Measurements from ENCODE around the gene IL18RAP. TPM values are rescaled to one million over a fixed set of nuclear protein-coding genes. Genes with fewer than 3 reads are reported as not detected.

The IL18RAP gene
- total and polyA plus RNA-seq, 2 experiments from 2014 or later, result not detected

DNA sequence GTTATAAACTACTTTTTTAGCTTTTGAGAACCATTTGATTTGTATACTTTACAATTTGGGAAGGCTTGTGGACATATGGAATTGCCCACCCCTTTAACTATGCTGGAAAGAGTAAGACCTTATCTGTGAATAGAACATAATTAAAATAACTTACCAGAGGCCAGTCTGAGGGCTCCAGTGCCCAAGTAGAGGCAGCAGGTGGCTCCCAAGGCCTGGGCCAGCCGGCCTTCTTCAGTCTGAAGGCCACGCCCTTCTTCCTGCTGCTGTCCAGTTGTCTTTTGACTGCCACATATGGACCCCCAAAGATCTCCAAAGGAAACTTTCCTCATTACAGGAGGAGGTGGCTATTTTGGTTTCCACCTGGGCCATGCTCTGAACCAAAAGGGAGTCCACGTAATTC lies 12.0 kb upstream of the IL18RAP start:
- H3K36me3 Mint-ChIP-seq (ENCODE audit: low read depth), result no peaks in the 10 kb centered on the region; the same call in 1 of the 3 replicates
- ATAC-seq (no peak), DNase-seq (ENCODE audit: low spot score) (no peak)
- Histone ChIP-seq H3K79me2 (replicated peaks; ENCODE audit: insufficient read depth) (no peaks in the 10 kb centered on the region), H3K4me3 (no peak overlapping the region), H3K4me2 (no peak overlapping the region), H3K27me3 (ENCODE audit: insufficient read depth) (no peaks in the 10 kb centered on the region), H3K36me3 (ENCODE audit: insufficient read depth) (0 out of 2 replicates have a peak, but pooled peaks cover 3% of the 10 kb centered on the region), H2AFZ (no peak overlapping the region), H3K4me1 (ENCODE audit: insufficient read depth) (no peaks in the 10 kb centered on the region), H3K27ac (ENCODE audit: low read depth) (no peak overlapping the region), H3F3A (replicated peaks; ENCODE audit: low read depth) (no peaks in the 10 kb centered on the region), H3K9me2 (ENCODE audit: insufficient read depth) (peaks cover 22% of the 10 kb centered on the region), H4K20me1 (replicated peaks; ENCODE audit: insufficient read depth) (no peaks in the 10 kb centered on the region)
- peaks cover 28% of the 10 kb centered on the region for H3K9me3 Mint-ChIP-seq
- no peak overlapping the region for H3K27ac Mint-ChIP-seq
- H3K4me3 Mint-ChIP-seq, result no peak overlapping the region
- H3K27me3 Mint-ChIP-seq (ENCODE audit: insufficient read depth, low read depth, poor library complexity), result peaks cover 1% of the 10 kb centered on the region
- no peaks in the 10 kb centered on the region for H3K4me1 Mint-ChIP-seq
- no peak for TF ChIP-seq EZH2 (IDR thresholded peaks at IDR 0.05; ENCODE audit: low read depth, unreplicated experiment)
- no peak for TF ChIP-seq STAT1 (IDR thresholded peaks at IDR 0.05; ENCODE audit: unreplicated experiment)
- TF ChIP-seq, protein P1, sequence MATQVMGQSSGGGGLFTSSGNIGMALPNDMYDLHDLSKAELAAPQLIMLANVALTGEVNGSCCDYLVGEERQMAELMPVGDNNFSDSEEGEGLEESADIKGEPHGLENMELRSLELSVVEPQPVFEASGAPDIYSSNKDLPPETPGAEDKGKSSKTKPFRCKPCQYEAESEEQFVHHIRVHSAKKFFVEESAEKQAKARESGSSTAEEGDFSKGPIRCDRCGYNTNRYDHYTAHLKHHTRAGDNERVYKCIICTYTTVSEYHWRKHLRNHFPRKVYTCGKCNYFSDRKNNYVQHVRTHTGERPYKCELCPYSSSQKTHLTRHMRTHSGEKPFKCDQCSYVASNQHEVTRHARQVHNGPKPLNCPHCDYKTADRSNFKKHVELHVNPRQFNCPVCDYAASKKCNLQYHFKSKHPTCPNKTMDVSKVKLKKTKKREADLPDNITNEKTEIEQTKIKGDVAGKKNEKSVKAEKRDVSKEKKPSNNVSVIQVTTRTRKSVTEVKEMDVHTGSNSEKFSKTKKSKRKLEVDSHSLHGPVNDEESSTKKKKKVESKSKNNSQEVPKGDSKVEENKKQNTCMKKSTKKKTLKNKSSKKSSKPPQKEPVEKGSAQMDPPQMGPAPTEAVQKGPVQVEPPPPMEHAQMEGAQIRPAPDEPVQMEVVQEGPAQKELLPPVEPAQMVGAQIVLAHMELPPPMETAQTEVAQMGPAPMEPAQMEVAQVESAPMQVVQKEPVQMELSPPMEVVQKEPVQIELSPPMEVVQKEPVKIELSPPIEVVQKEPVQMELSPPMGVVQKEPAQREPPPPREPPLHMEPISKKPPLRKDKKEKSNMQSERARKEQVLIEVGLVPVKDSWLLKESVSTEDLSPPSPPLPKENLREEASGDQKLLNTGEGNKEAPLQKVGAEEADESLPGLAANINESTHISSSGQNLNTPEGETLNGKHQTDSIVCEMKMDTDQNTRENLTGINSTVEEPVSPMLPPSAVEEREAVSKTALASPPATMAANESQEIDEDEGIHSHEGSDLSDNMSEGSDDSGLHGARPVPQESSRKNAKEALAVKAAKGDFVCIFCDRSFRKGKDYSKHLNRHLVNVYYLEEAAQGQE (IDR thresholded peaks at IDR 0.05; ENCODE audit: unreplicated experiment), result no peak
- TF ChIP-seq ZNF331 (CRISPR knock-in tag; IDR thresholded peaks at IDR 0.05; ENCODE audit: low read depth), result no peak
- TF ChIP-seq, protein P2, sequence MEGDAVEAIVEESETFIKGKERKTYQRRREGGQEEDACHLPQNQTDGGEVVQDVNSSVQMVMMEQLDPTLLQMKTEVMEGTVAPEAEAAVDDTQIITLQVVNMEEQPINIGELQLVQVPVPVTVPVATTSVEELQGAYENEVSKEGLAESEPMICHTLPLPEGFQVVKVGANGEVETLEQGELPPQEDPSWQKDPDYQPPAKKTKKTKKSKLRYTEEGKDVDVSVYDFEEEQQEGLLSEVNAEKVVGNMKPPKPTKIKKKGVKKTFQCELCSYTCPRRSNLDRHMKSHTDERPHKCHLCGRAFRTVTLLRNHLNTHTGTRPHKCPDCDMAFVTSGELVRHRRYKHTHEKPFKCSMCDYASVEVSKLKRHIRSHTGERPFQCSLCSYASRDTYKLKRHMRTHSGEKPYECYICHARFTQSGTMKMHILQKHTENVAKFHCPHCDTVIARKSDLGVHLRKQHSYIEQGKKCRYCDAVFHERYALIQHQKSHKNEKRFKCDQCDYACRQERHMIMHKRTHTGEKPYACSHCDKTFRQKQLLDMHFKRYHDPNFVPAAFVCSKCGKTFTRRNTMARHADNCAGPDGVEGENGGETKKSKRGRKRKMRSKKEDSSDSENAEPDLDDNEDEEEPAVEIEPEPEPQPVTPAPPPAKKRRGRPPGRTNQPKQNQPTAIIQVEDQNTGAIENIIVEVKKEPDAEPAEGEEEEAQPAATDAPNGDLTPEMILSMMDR (conservative IDR thresholded peaks at IDR 0.05; ENCODE audit: low read depth in 2 of 2), result no peak
- TF ChIP-seq POLR2AphosphoS5 (IDR thresholded peaks at IDR 0.05; ENCODE audit: low read depth), result no peak
- no peak for TF ChIP-seq JUNB (IDR thresholded peaks at IDR 0.05; ENCODE audit: unreplicated experiment)
- no peak for TF ChIP-seq ZNF114 (CRISPR knock-in tag; IDR thresholded peaks at IDR 0.05)
- TF ChIP-seq, protein P3, sequence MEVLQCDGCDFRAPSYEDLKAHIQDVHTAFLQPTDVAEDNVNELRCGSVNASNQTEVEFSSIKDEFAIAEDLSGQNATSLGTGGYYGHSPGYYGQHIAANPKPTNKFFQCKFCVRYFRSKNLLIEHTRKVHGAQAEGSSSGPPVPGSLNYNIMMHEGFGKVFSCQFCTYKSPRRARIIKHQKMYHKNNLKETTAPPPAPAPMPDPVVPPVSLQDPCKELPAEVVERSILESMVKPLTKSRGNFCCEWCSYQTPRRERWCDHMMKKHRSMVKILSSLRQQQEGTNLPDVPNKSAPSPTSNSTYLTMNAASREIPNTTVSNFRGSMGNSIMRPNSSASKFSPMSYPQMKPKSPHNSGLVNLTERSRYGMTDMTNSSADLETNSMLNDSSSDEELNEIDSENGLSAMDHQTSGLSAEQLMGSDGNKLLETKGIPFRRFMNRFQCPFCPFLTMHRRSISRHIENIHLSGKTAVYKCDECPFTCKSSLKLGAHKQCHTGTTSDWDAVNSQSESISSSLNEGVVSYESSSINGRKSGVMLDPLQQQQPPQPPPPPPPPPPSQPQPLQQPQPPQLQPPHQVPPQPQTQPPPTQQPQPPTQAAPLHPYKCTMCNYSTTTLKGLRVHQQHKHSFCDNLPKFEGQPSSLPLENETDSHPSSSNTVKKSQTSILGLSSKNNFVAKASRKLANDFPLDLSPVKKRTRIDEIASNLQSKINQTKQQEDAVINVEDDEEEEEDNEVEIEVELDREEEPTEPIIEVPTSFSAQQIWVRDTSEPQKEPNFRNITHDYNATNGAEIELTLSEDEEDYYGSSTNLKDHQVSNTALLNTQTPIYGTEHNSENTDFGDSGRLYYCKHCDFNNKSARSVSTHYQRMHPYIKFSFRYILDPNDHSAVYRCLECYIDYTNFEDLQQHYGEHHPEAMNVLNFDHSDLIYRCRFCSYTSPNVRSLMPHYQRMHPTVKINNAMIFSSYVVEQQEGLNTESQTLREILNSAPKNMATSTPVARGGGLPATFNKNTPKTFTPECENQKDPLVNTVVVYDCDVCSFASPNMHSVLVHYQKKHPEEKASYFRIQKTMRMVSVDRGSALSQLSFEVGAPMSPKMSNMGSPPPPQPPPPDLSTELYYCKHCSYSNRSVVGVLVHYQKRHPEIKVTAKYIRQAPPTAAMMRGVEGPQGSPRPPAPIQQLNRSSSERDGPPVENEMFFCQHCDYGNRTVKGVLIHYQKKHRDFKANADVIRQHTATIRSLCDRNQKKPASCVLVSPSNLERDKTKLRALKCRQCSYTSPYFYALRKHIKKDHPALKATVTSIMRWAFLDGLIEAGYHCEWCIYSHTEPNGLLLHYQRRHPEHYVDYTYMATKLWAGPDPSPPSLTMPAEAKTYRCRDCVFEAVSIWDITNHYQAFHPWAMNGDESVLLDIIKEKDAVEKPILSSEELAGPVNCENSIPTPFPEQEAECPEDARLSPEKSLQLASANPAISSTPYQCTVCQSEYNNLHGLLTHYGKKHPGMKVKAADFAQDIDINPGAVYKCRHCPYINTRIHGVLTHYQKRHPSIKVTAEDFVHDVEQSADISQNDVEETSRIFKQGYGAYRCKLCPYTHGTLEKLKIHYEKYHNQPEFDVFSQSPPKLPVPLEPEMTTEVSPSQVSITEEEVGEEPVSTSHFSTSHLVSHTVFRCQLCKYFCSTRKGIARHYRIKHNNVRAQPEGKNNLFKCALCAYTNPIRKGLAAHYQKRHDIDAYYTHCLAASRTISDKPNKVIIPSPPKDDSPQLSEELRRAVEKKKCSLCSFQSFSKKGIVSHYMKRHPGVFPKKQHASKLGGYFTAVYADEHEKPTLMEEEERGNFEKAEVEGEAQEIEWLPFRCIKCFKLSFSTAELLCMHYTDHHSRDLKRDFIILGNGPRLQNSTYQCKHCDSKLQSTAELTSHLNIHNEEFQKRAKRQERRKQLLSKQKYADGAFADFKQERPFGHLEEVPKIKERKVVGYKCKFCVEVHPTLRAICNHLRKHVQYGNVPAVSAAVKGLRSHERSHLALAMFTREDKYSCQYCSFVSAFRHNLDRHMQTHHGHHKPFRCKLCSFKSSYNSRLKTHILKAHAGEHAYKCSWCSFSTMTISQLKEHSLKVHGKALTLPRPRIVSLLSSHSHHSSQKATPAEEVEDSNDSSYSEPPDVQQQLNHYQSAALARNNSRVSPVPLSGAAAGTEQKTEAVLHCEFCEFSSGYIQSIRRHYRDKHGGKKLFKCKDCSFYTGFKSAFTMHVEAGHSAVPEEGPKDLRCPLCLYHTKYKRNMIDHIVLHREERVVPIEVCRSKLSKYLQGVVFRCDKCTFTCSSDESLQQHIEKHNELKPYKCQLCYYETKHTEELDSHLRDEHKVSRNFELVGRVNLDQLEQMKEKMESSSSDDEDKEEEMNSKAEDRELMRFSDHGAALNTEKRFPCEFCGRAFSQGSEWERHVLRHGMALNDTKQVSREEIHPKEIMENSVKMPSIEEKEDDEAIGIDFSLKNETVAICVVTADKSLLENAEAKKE (CRISPR knock-in tag; IDR thresholded peaks at IDR 0.05), result no peak
- no peak for TF ChIP-seq EZH2phosphoT487 (IDR thresholded peaks at IDR 0.05; ENCODE audit: unreplicated experiment)

All from GM23338 (cell line).